Astrocyte of the spinal cord (primary cell): ENCODE results near the gene A2ML1.

ENCODE experiments used
- DNase-seq: peaks from one replicate; pipeline ENCODE4 v3.0.0; 2011; ENCODE audit warnings: low read depth, low spot score
- H3K4me3 ChIP-seq: 2 replicates; pipeline ENCODE4 v1.5.1; 2011; ENCODE audit warnings: low read depth, mild to moderate bottlenecking, low read length, moderate library complexity
- CTCF ChIP-seq: IDR thresholded peaks from 2 replicates; pipeline ENCODE4 v1.5.1; 2012; ENCODE audit warnings: low read depth, mild to moderate bottlenecking, low read length, inconsistent platforms
- in situ Hi-C: cut with HindIII; loops from 2 replicates; pipeline ENCODE4 v1.10.0; 2017; ENCODE audit warnings: low sequenced_read_pairs

The A2ML1 gene

GRCh38 chr12:8822298-8822697 is at the start of gene A2ML1:
A2ML1 (plus strand) TSS chr12:8822621; CDS start chr12:8822652, 31 bp downstream.
- TF ChIP-seq CTCF: no peak
- in situ Hi-C loops: no loop called here

GRCh38 chr12:8773461-8773860 is 49.0 kb upstream of the A2ML1 start:
- TF ChIP-seq CTCF: no peak
- H3K4me3 ChIP-seq: no peak overlapping the region
- no peak for DNase-seq
- in situ Hi-C loops: no loop called here

More at GRCh38 chr12:8822298-8822697, at the start of gene A2ML1:
- H3K4me3 ChIP-seq: no peak within 1 kb of the TSS
- DNase-seq: no peak

GRCh38 chr12:8779281-8779680 is 43.1 kb upstream of the A2ML1 start:
- DNase-seq: no peak
- H3K4me3 ChIP-seq: no peak overlapping the region
- TF ChIP-seq CTCF: no peak
- in situ Hi-C loops: no loop called here

GRCh38 chr12:8779862-8780261 is 42.6 kb upstream of the A2ML1 start:
- DNase-seq: no peak
- in situ Hi-C loops: no loop called here
- no peak for TF ChIP-seq CTCF

GRCh38 chr12:8780389-8780788 is 42.0 kb upstream of the A2ML1 start:
- DNase-seq: peak; percentile 55
- H3K4me3 ChIP-seq: no peak overlapping the region
- in situ Hi-C loops: no loop called here
- TF ChIP-seq CTCF: peak; percentile 40

More at GRCh38 chr12:8779862-8780261, 42.6 kb upstream of the A2ML1 start:
- no peak overlapping the region for H3K4me3 ChIP-seq

GRCh38 chr12:8781381-8782127 is 40.9 kb upstream of the A2ML1 start:
- no peak for TF ChIP-seq CTCF
- no peak for DNase-seq
- in situ Hi-C loops: no loop called here
- no peak overlapping the region for H3K4me3 ChIP-seq
